IMR-90 (cell line): Measurements from ENCODE around the gene TLR1. TPM values are rescaled to one million over a fixed set of nuclear protein-coding genes. Genes with fewer than 3 reads are reported as not detected.

Source experiments
- ATAC-seq: fragments of 200-7000 bp; cut with Tn5 transposase; 2 replicates; pipeline ENCODE4 v1.9.1; 2020; ENCODE audit warnings: low read depth, mild to moderate bottlenecking, moderate library complexity
- BruUV-seq: library from RNA; stranded (reverse); fragments of 400-500 nt; replicated peaks from 2 replicates; lab custom pipeline; 2021; lab: Mats Ljungman, UMichigan
- CTCF ChIA-PET: fragments of 300-600 bp; formaldehyde crosslinking; extraction: SDS; loops from one replicate; lab custom pipeline; 2021; ENCODE audit warnings: antibody characterized with exemption; lab: Yijun Ruan, JAX
- POLR2A ChIA-PET: fragments of 300-600 bp; sonication (Branson Sonifier 250); formaldehyde crosslinking; loops from one replicate; lab custom pipeline; 2022; ENCODE audit warnings: antibody characterized with exemption; ENCODE audit not compliant: unreplicated experiment; lab: Charles Lee
- DNase-seq: peaks from one replicate; pipeline ENCODE4 v3.0.0; 2013
- H2AFZ ChIP-seq: replicated peaks from 2 replicates; pipeline ENCODE3; 2013; ENCODE audit warnings: low read length, mild to moderate bottlenecking; ENCODE audit not compliant: poor library complexity
- H2AK5ac ChIP-seq: 2 replicates; pipeline ENCODE4 v1.6.1; 2013; ENCODE audit warnings: low read depth, low read length, inconsistent platforms
- H2AK9ac ChIP-seq: replicated peaks from 2 replicates; pipeline ENCODE3; 2013; ENCODE audit warnings: mild to moderate bottlenecking, low read depth, low read length, moderate library complexity; ENCODE audit not compliant: poor library complexity
- H2BK120ac ChIP-seq: 2 replicates; pipeline ENCODE4 v1.6.1; 2013; ENCODE audit warnings: low read depth, low read length, inconsistent platforms
- H2BK15ac ChIP-seq: 3 replicates; pipeline ENCODE4 v1.6.1; 2013; ENCODE audit warnings: low read depth, low read length, inconsistent platforms
- H2BK20ac ChIP-seq: 2 replicates; pipeline ENCODE4 v1.6.1; 2013; ENCODE audit warnings: low read depth, mild to moderate bottlenecking, inconsistent platforms, low read length, moderate library complexity
- H2BK5ac ChIP-seq: 2 replicates; pipeline ENCODE4 v1.6.1; 2013; ENCODE audit warnings: mild to moderate bottlenecking, low read depth, low read length, inconsistent platforms; ENCODE audit not compliant: poor library complexity, severe bottlenecking
- H3K14ac ChIP-seq: replicated peaks from 2 replicates; pipeline ENCODE4 v1.6.1; 2013; ENCODE audit warnings: low read depth, low read length, inconsistent platforms
- H3K18ac ChIP-seq: 2 replicates; pipeline ENCODE4 v1.6.1; 2013; ENCODE audit warnings: low read depth, low read length, control low read depth
- H3K23ac ChIP-seq: 2 replicates; pipeline ENCODE4 v1.6.1; 2013; ENCODE audit warnings: low read depth, low read length, inconsistent platforms
- H3K27ac ChIP-seq: 2 replicates; pipeline ENCODE4 v1.5.1; 2013; ENCODE audit warnings: mild to moderate bottlenecking, control low read depth, low read length; ENCODE audit not compliant: insufficient read depth
- H3K27me3 ChIP-seq: 2 replicates; pipeline ENCODE4 v1.6.1; 2013; ENCODE audit warnings: low read length; ENCODE audit not compliant: control insufficient read depth, insufficient read depth
- H3K36me3 ChIP-seq: 2 replicates; pipeline ENCODE4 v1.6.1; 2013; ENCODE audit warnings: low read length, mixed read lengths; ENCODE audit not compliant: control insufficient read depth, insufficient read depth
- H3K4ac ChIP-seq: 2 replicates; pipeline ENCODE4 v1.6.1; 2013; ENCODE audit warnings: low read depth, low read length, inconsistent platforms
- H3K4me1 ChIP-seq: 2 replicates; pipeline ENCODE4 v1.6.1; 2013; ENCODE audit warnings: low read length, mixed read lengths; ENCODE audit not compliant: control insufficient read depth, insufficient read depth
- H3K4me2 ChIP-seq: 2 replicates; pipeline ENCODE4 v1.6.1; 2013; ENCODE audit warnings: low read depth, mild to moderate bottlenecking, control low read depth, low read length, moderate library complexity
- H3K4me3 ChIP-seq: 2 replicates; pipeline ENCODE4 v1.5.1; 2013; ENCODE audit warnings: low read depth, mild to moderate bottlenecking, control low read depth, low read length, moderate library complexity; ENCODE audit not compliant: insufficient read depth
- H3K56ac ChIP-seq: 2 replicates; pipeline ENCODE4 v1.6.1; 2013; ENCODE audit warnings: low read length, inconsistent platforms; ENCODE audit not compliant: insufficient read depth; ENCODE audit errors: extremely low read depth
- H3K79me1 ChIP-seq, 2 experiments: 2 replicates each; pipeline ENCODE4 v1.6.1; 2013; ENCODE audit warnings: low read length in 2 of 2, inconsistent platforms in 1 of 2, low read depth in 1 of 2
- H3K9ac ChIP-seq: 2 replicates; pipeline ENCODE4 v1.6.1; 2013; ENCODE audit warnings: low read depth, low read length, control low read depth
- H3K9me1 ChIP-seq: 2 replicates; pipeline ENCODE4 v1.6.1; 2013; ENCODE audit warnings: low read length, inconsistent platforms; ENCODE audit not compliant: insufficient read depth
- H3K9me3 ChIP-seq: 2 replicates; pipeline ENCODE4 v1.6.1; 2013; ENCODE audit warnings: low read length; ENCODE audit not compliant: control insufficient read depth, insufficient read depth
- H4K20me1 ChIP-seq: 2 replicates; pipeline ENCODE4 v1.6.1; 2013; ENCODE audit warnings: low read length, inconsistent platforms; ENCODE audit not compliant: insufficient read depth
- H4K5ac ChIP-seq: 2 replicates; pipeline ENCODE4 v1.6.1; 2013; ENCODE audit warnings: mild to moderate bottlenecking, low read depth, low read length, control low read depth
- H4K8ac ChIP-seq, 2 experiments: 2 replicates each; pipeline ENCODE4 v1.6.1; 2013; ENCODE audit warnings: low read depth in 2 of 2, low read length in 2 of 2, control low read depth in 1 of 2, inconsistent platforms in 1 of 2
- H4K91ac ChIP-seq: 2 replicates; pipeline ENCODE4 v1.6.1; 2013; ENCODE audit warnings: low read depth, low read length, inconsistent platforms; ENCODE audit not compliant: insufficient read depth
- BHLHE40 ChIP-seq: fragments of 150-350 bp; IDR thresholded peaks from 2 replicates; pipeline ENCODE4 v1.6.1; 2016; ENCODE audit warnings: mild to moderate bottlenecking, low read depth, low read length
- POLR2A ChIP-seq: IDR thresholded peaks from 2 replicates; pipeline ENCODE4 v1.6.1; 2012; ENCODE audit warnings: mild to moderate bottlenecking, low read depth, low read length
- WGBS, 2 experiments: methylation state at CpG; one replicate each; pipeline versions ENCODE4 v1.1.5 to v1.1.7; 2013; ENCODE audit warnings: missing lambda C conversion rate in 2 of 2; ENCODE audit not compliant: insufficient read length in 1 of 2; ENCODE audit errors: extremely low coverage in 2 of 2; 5-methylcytosine and 5-hydroxymethylcytosine counted together
- dilution Hi-C: fragments of 300-500 bp; cut with HindIII; formaldehyde crosslinking; loops from one replicate; pipeline ENCODE4 v1.14.3; 2018; ENCODE audit warnings: low sequenced_read_pairs; ENCODE audit not compliant: unreplicated experiment
- in situ Hi-C: fragments of 300-500 bp; cut with MboI; formaldehyde crosslinking; loops from 3 replicates; pipeline ENCODE4 v1.14.3; 2019; ENCODE audit warnings: low sequenced_read_pairs, inconsistent platforms, mixed read lengths
- intact Hi-C: fragments of 100-400 bp; cut with micrococcal nuclease; formaldehyde crosslinking; loops from 2 replicates; pipeline ENCODE4 v1.10.0; 2022
- polyA plus RNA-seq, 3 experiments: library from polyadenylated mRNA; depleted of rRNA; stranded (reverse); fragments of >200 nt; gene quantifications; 2 replicates each; pipeline ENCODE4 v1.2.3, GENCODE V29; 2012; ENCODE audit warnings: low replicate concordance in 1 of 3
- total RNA-seq: library from RNA; depleted of rRNA; stranded (reverse); fragments of >200 nt; gene quantifications from 2 replicates; pipeline ENCODE4 v1.2.3, GENCODE V29; 2012
- TF ChIP-seq, protein P1 (sequence below): fragments of 150-350 bp; IDR thresholded peaks from 2 replicates; pipeline ENCODE4 v1.6.1; 2017; ENCODE audit warnings: mild to moderate bottlenecking, antibody characterized with exemption, low read length, low read depth

Gene TLR1
- total and polyA plus RNA-seq, 2 of the 4 experiments (the other 2 are of a cell fraction) = 0.24 to 1.1 TPM

- Histone ChIP-seq H3K9me1 (no peaks in the 10 kb centered on the region), H3K4me3 (no peak overlapping the region), H4K91ac (no peak overlapping the region), H3K56ac (no peak overlapping the region), H2BK15ac (no peak overlapping the region), H3K4me2 (no peak overlapping the region), H3K23ac (no peak overlapping the region), H2BK5ac (no peak overlapping the region), H3K27ac (no peak overlapping the region), H3K9ac (no peak overlapping the region), H4K20me1 (no peaks in the 10 kb centered on the region), H2AK9ac (no peak overlapping the region), H3K4ac (no peak overlapping the region), H3K36me3 (no peaks in the 10 kb centered on the region), H3K14ac (no peak overlapping the region), H3K79me1 (no peaks in the 10 kb centered on the region), H2AFZ (no peak overlapping the region), H3K18ac (no peak overlapping the region), H3K27me3 (peaks cover 2% of the 10 kb centered on the region), H2BK120ac (no peak overlapping the region), H4K5ac (no peak overlapping the region), H3K4me1 (no peaks in the 10 kb centered on the region), H2BK20ac (no peak overlapping the region), H4K8ac (no peak overlapping the region), H2AK5ac (no peak overlapping the region), H3K9me3 (no peaks in the 10 kb centered on the region)
- in situ Hi-C loops (no loop called here), intact Hi-C loops (no loop called here), dilution Hi-C loops (no loop called here)
- no peak for TF ChIP-seq BHLHE40
- TF ChIP-seq, protein P1, sequence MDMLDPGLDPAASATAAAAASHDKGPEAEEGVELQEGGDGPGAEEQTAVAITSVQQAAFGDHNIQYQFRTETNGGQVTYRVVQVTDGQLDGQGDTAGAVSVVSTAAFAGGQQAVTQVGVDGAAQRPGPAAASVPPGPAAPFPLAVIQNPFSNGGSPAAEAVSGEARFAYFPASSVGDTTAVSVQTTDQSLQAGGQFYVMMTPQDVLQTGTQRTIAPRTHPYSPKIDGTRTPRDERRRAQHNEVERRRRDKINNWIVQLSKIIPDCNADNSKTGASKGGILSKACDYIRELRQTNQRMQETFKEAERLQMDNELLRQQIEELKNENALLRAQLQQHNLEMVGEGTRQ = no peak
- no peak for TF ChIP-seq POLR2A
- CTCF ChIA-PET = no interaction called here
- WGBS, 2 experiments = no CpG with 5 or more reads among the region's 4 CpGs
- POLR2A ChIA-PET = no interaction called here
- BruUV-seq = no TSS peak
- DNase-seq = no peak
- no peak for ATAC-seq
Observed at GRCh38 chr4:38787693-38788092, 16.9 kb downstream of the TLR1 start.
